HL-60 (cell line): ENCODE measurements around the gene BUB1.

ENCODE experiments used
- CTCF ChIP-seq: IDR thresholded peaks from one replicate; pipeline ENCODE4 v1.5.1; 2011; ENCODE audit warnings: low read length, control low read depth, inconsistent platforms; ENCODE audit not compliant: insufficient read depth
- GABPA ChIP-seq: IDR thresholded peaks from 2 replicates; pipeline ENCODE4 v1.6.1; 2012; ENCODE audit warnings: low read depth
- POLR2AphosphoS5 ChIP-seq: IDR thresholded peaks from 2 replicates; pipeline ENCODE4 v1.6.1; 2012; ENCODE audit warnings: low read depth

DNA sequence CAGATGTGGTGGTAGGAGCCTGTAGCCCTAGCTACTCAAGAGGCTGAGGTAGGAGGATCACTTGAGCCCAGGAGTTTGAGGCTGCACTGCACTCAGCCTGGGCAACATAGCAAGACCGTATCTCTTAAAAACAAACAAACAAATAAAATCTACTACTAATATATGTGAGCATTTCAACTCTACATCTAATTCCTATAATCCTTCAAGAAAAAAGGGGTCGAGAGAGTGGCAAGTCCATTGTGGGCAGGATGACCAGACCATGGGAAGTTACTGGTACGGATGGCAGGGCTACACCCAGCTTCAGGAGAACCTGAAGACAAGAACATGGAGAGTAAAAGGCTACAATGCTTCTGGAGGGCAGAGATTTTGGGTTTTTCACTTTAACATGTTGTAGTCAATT is 24.0 kb downstream of the BUB1 start:
- TF ChIP-seq CTCF (no peak), POLR2AphosphoS5 (no peak), GABPA (no peak)
